HFF-Myc (cell line): Measurements from ENCODE around the gene C6.
"Not testable (repeated sequence)": the region's sequence is repeated elsewhere in the genome, so short reads cannot be mapped to it uniquely, and the experiment has no call there.

Source experiments
- DNase-seq: peaks from one replicate; pipeline ENCODE4 v3.0.0-alpha.2; 2011; ENCODE audit warnings: low read depth; ENCODE audit errors: extremely low read depth
- H3K4me3 ChIP-seq: replicated peaks from 2 replicates; pipeline ENCODE4 v1.5.1; 2011; ENCODE audit warnings: low read depth, mild to moderate bottlenecking, control low read depth, low read length
- TF ChIP-seq, protein P1 (sequence below): IDR thresholded peaks from 2 replicates; pipeline ENCODE4 v1.5.1; 2012; ENCODE audit warnings: mild to moderate bottlenecking, low read depth, low read length, control low read depth; ENCODE audit errors: missing control alignments

The C6 gene

DNA sequence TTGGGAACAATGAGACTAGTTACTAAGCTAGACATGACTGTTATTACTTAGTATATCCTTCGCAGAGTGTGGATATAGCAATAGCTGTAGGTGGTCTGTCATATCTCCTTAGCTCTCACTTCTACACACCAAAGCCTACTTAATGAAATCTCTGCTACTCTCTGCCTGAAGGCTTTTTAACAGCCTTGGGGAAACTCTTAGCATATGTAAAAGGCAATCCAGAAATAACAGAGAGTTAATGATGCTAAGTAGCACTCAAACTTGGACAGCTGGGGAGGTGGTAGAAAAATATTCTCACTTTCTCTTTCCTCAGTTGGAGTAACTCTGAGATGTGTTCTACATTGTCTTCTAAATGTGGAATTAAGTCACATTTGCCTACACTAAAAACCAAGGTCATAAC lies 30.2 kb upstream of the C6 start:
- no peak for DNase-seq
- no peak overlapping the region for H3K4me3 ChIP-seq
- TF ChIP-seq, protein P1, sequence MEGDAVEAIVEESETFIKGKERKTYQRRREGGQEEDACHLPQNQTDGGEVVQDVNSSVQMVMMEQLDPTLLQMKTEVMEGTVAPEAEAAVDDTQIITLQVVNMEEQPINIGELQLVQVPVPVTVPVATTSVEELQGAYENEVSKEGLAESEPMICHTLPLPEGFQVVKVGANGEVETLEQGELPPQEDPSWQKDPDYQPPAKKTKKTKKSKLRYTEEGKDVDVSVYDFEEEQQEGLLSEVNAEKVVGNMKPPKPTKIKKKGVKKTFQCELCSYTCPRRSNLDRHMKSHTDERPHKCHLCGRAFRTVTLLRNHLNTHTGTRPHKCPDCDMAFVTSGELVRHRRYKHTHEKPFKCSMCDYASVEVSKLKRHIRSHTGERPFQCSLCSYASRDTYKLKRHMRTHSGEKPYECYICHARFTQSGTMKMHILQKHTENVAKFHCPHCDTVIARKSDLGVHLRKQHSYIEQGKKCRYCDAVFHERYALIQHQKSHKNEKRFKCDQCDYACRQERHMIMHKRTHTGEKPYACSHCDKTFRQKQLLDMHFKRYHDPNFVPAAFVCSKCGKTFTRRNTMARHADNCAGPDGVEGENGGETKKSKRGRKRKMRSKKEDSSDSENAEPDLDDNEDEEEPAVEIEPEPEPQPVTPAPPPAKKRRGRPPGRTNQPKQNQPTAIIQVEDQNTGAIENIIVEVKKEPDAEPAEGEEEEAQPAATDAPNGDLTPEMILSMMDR = no peak

DNA sequence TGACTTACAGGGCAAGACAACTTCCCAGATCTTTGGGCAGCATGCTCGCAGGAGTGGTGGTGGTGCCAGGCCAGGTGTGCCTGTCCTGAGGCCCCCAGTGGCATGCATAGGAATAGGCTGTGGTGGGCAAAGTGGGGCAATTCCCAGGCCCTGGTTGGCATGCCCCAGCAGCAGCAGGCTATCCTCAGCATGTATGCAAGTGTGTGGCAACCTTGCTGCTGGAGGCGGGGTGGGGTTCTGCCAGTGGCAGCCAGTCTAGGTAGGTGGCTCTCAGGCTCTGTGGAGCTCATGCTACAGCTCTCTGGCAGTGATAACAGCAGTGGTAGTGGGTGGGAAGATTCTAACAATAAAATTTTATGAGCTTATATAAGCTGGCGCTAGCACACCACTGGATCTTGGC lies 27.7 kb upstream of the C6 start:
- DNase-seq = no peak
- no peak overlapping the region for H3K4me3 ChIP-seq
- TF ChIP-seq, protein P1 = no peak

DNA sequence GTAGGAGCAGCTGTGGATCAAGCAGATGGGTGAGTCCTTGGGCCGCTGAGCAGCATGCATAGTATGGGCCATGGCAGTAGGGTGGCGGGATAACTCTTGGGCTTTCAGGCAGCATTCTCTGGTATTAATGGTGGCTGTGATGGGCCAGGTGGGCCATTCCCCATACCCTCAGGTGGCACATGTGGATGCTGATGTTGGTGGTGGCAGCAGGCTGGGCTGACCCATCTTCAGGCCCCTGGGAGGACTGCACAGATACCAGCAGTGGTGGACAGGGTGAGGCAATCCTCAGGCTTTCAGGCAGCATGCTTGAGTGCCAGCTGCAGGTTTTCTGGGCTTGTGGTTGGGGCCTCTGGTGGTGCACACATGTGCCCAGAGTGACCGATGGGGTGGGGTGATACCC lies 27.1 kb upstream of the C6 start:
- TF ChIP-seq, protein P1 = no peak
- H3K4me3 ChIP-seq = no peak overlapping the region
- DNase-seq = no peak

DNA sequence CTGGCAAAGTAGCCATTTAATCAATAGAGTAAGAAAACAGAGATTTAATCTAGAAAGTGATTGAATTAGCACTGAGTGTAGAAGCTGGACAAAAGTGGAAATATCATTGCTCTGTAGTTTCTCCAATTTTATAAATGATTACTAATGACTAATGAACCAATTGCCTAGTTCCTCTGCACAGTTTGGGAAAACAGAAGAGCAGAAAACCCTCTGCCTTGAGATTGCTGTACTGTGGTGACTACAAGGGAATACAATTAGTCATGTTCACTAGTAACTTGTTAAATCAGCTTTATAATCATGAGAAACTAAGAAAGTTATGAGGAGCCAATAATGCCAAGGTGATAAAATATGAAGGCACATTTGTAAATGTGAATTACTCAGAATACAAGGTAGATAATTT lies 21.1 kb upstream of the C6 start:
- TF ChIP-seq, protein P1 = no peak

DNA sequence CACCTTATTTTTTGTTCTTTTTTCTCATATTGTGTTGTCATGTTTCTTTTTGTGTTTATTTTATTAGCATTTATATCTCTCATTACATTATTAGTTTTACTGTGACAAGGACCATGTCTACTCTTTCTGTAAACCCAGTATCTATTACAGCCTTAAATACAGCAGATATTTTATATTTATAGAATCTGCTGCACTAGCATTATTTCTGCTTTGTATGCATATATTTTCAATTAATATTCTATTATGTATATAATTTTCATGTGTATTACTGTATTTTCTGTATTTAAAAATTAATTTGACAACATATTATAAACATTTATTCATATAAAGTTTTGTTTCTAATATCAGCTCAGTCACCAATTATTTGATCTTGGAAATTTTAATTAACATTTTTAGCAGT lies 19.5 kb upstream of the C6 start:
- DNase-seq = no peak
- TF ChIP-seq, protein P1 = no peak
- H3K4me3 ChIP-seq = no peak overlapping the region

More for the DNA sequence above, 21.1 kb upstream of the C6 start:
- H3K4me3 ChIP-seq = no peak overlapping the region
- no peak for DNase-seq

DNA sequence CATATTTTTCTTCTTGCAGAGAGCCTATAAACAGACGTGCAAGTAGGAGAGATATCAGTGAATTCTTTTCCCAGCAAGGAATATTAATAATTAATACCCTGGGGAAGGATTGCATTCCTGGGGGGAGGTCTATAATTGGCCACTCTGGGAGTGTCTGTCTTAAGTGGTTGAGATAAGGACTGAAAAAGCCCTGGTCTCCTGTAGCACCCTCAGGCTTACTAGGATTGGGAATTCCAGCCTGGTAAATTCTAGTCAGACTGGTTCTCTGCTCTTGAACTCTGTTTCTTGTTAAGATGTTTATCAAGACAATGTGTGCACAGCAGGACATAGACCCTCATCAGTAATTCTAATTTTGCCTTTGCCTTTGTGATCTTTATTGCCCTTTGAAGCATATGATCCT lies 16.9 kb upstream of the C6 start:
- not testable (repeated sequence) for H3K4me3 ChIP-seq, DNase-seq

DNA sequence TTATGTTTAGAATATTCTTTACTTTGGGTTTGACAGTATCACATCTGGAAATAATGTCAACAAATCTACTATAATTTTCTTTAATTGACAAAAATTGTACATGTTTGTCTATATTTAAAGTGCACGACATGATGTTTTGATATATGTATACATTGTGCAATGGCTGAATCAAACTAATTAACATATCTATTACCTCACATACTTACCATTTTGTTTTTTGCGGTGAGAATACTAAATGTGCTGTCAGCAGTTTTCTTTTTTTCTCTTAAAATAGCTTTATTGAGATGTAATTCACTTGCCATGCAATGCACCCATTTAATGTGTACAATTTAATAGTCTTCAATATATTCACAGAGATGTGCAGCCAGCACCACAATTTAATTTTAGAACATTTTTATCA lies 10.6 kb upstream of the C6 start:
- DNase-seq = no peak
- no peak overlapping the region for H3K4me3 ChIP-seq
- TF ChIP-seq, protein P1 = no peak
